ENCODE measurements around the gene SH3RF3. TPM values are rescaled to one million over a fixed set of nuclear protein-coding genes. Genes with fewer than 3 reads are reported as not detected.
A peak's percentile ranks its signal among the peaks of the same experiment; 100 is the strongest.

The SH3RF3 gene
- total RNA-seq, 1 donor from 2014 or later, result 7.3 TPM

DNA sequence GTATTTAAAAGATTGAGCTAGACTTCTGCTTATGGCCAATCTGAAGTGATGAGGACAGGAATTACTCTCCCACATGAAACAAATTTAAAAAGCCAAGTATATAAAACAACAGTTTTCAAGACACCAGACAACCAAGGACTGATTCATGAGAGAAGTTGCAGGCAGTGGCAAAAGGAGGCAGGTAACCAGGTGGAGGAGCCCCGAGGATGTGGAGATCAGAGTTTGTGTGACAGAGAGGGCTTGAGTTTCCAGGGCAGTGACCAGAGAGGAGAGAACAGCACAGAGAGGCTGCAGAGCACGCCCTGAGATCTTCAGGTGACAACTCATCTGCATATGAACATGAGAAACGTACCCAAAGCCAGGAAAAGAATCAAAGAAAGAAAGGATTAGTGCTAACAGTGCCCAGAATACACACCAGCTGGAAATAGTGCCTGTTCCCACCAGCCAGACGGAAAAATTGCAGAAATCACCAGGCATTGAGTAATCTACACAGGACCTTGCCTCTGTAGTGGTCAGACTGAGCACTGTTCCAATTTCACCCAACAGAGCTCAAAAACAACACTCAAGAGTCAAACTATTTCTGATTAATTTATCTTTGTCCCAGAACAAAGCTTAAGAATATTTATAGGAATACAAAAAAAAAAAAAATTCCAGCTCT lies 311.6 kb downstream of the SH3RF3 start:
- no peaks in the 10 kb centered on the region for H3K27me3 ChIP-seq (ENCODE audit: insufficient read depth, low read length)
- peaks cover 10% of the 10 kb centered on the region for H3K9me3 ChIP-seq (ENCODE audit: insufficient read depth, low read depth, low read length)
- Mint-ChIP-seq H3K4me1 (ENCODE audit: low read depth, unreplicated experiment) (peaks cover 29% of the 10 kb centered on the region), H3K9me3 (ENCODE audit: unreplicated experiment) (peaks cover 29% of the 10 kb centered on the region), H3K36me3 (ENCODE audit: low read depth, unreplicated experiment) (peaks cover 18% of the 10 kb centered on the region), H3K27me3 (ENCODE audit: low read depth, unreplicated experiment) (no peaks in the 10 kb centered on the region), H3K27ac (ENCODE audit: unreplicated experiment) (peak overlapping the region; percentile 29), H3K4me3 (ENCODE audit: unreplicated experiment) (no peak overlapping the region)
- no peak overlapping the region for H3K27ac ChIP-seq (ENCODE audit: low read depth, low read length)
- no peak overlapping the region for H2AFZ ChIP-seq (ENCODE audit: low read depth, low read length)
- H4K20me1 ChIP-seq (ENCODE audit: insufficient read depth, low read length), result no peaks in the 10 kb centered on the region
- FAIRE-seq, result no peak
- no peaks in the 10 kb centered on the region for H3K36me3 ChIP-seq (ENCODE audit: insufficient read depth, low read length)
- no peaks in the 10 kb centered on the region for H3K79me2 ChIP-seq (ENCODE audit: insufficient read depth, low read length)
- H3K4me2 ChIP-seq (ENCODE audit: low read length), result no peak overlapping the region
- H3K4me1 ChIP-seq (ENCODE audit: insufficient read depth, low read length), result peaks cover 18% of the 10 kb centered on the region
- TF ChIP-seq, protein P1, sequence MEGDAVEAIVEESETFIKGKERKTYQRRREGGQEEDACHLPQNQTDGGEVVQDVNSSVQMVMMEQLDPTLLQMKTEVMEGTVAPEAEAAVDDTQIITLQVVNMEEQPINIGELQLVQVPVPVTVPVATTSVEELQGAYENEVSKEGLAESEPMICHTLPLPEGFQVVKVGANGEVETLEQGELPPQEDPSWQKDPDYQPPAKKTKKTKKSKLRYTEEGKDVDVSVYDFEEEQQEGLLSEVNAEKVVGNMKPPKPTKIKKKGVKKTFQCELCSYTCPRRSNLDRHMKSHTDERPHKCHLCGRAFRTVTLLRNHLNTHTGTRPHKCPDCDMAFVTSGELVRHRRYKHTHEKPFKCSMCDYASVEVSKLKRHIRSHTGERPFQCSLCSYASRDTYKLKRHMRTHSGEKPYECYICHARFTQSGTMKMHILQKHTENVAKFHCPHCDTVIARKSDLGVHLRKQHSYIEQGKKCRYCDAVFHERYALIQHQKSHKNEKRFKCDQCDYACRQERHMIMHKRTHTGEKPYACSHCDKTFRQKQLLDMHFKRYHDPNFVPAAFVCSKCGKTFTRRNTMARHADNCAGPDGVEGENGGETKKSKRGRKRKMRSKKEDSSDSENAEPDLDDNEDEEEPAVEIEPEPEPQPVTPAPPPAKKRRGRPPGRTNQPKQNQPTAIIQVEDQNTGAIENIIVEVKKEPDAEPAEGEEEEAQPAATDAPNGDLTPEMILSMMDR (IDR thresholded peaks at IDR 0.05; ENCODE audit: insufficient read depth, low read depth, low read length), result no peak
- TF ChIP-seq EZH2 (IDR thresholded peaks at IDR 0.05; ENCODE audit: insufficient read depth, low read length), result no peak
- no peak overlapping the region for H3K4me3 ChIP-seq (ENCODE audit: insufficient read depth, low read depth, low read length)
- DNase-seq (ENCODE audit: low read depth), result peak; percentile 24
- H3K9ac ChIP-seq (ENCODE audit: low read length), result no peak overlapping the region

DNA sequence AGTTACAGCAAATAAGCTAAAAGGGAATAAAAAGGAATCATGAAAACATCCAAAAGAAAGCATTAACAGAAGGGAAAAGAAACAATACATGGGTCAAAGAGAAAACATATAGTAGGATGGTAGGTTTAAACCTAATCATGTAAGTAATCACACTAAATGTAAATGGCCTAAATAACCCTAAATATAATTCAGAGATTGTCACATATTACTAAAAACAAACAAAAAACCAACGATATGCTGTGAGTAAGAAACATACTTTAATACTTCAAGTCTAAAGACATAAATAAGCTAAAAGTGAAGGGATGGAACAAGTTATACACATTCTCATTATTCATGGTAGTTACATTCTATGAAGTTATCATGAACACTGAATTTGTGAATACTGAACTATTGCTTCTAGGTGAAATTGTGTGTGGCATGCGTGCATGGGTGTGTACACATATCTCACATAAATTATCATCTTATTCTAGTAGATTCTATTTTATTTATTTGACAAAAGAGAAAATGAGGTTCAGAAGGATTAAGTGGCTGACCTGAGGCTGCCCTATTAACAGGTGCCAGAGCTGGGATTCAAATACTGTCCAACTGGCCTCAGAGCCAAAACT lies 313.8 kb downstream of the SH3RF3 start:
- Mint-ChIP-seq H3K27me3 (ENCODE audit: low read depth, unreplicated experiment) (no peaks in the 10 kb centered on the region), H3K27ac (ENCODE audit: unreplicated experiment) (no peak overlapping the region), H3K4me1 (ENCODE audit: low read depth, unreplicated experiment) (peaks cover 35% of the 10 kb centered on the region), H3K4me3 (ENCODE audit: unreplicated experiment) (no peak overlapping the region), H3K9me3 (ENCODE audit: unreplicated experiment) (peaks cover 29% of the 10 kb centered on the region), H3K36me3 (ENCODE audit: low read depth, unreplicated experiment) (peaks cover 9% of the 10 kb centered on the region)
- Histone ChIP-seq H3K79me2 (ENCODE audit: insufficient read depth, low read length) (no peaks in the 10 kb centered on the region), H3K27ac (ENCODE audit: low read depth, low read length) (no peak overlapping the region), H4K20me1 (ENCODE audit: insufficient read depth, low read length) (no peaks in the 10 kb centered on the region), H3K4me2 (ENCODE audit: low read length) (no peak overlapping the region), H3K36me3 (ENCODE audit: insufficient read depth, low read length) (no peaks in the 10 kb centered on the region), H3K27me3 (ENCODE audit: insufficient read depth, low read length) (no peaks in the 10 kb centered on the region), H3K9me3 (ENCODE audit: insufficient read depth, low read depth, low read length) (peaks cover 10% of the 10 kb centered on the region), H3K4me3 (ENCODE audit: insufficient read depth, low read depth, low read length) (no peak overlapping the region), H3K9ac (ENCODE audit: low read length) (no peak overlapping the region), H2AFZ (ENCODE audit: low read depth, low read length) (no peak overlapping the region), H3K4me1 (ENCODE audit: insufficient read depth, low read length) (peaks cover 30% of the 10 kb centered on the region)
- DNase-seq (ENCODE audit: low read depth), result no peak
- FAIRE-seq, result peak; percentile 58
- TF ChIP-seq, protein P1 (IDR thresholded peaks at IDR 0.05; ENCODE audit: insufficient read depth, low read depth, low read length), result no peak
- TF ChIP-seq EZH2 (IDR thresholded peaks at IDR 0.05; ENCODE audit: insufficient read depth, low read length), result no peak

DNA sequence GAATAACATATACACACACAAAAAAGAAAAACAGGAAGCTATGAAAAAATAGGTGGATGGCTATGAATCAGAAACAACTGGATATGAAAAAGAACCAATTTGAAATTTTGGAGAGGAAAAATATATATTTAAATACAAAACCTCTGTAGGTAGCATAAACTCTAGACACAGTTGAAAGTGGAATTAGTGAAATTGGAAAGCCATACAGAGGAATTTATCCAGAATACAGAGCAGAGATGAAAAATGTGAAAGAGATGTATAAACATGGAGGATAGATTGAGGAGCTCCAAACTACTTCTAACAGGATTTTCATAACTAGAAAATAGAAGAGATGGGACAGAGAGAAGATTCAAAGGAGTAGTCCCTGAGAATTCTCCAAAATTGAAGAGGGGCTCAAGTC lies 315.9 kb downstream of the SH3RF3 start:
- no peak overlapping the region for H3K27ac ChIP-seq (ENCODE audit: low read depth, low read length)
- Mint-ChIP-seq H3K4me1 (ENCODE audit: low read depth, unreplicated experiment) (peaks cover 24% of the 10 kb centered on the region), H3K27me3 (ENCODE audit: low read depth, unreplicated experiment) (no peaks in the 10 kb centered on the region), H3K4me3 (ENCODE audit: unreplicated experiment) (no peak overlapping the region), H3K36me3 (ENCODE audit: low read depth, unreplicated experiment) (peaks cover 9% of the 10 kb centered on the region), H3K27ac (ENCODE audit: unreplicated experiment) (no peak overlapping the region), H3K9me3 (ENCODE audit: unreplicated experiment) (peaks cover 27% of the 10 kb centered on the region)
- H3K9ac ChIP-seq (ENCODE audit: low read length), result no peak overlapping the region
- H2AFZ ChIP-seq (ENCODE audit: low read depth, low read length), result no peak overlapping the region
- DNase-seq (ENCODE audit: low read depth) (no peak), FAIRE-seq (no peak)
- no peaks in the 10 kb centered on the region for H4K20me1 ChIP-seq (ENCODE audit: insufficient read depth, low read length)
- no peaks in the 10 kb centered on the region for H3K36me3 ChIP-seq (ENCODE audit: insufficient read depth, low read length)
- H3K27me3 ChIP-seq (ENCODE audit: insufficient read depth, low read length), result no peaks in the 10 kb centered on the region
- no peak for TF ChIP-seq EZH2 (IDR thresholded peaks at IDR 0.05; ENCODE audit: insufficient read depth, low read length)
- TF ChIP-seq, protein P1 (IDR thresholded peaks at IDR 0.05; ENCODE audit: insufficient read depth, low read depth, low read length), result no peak
- H3K4me2 ChIP-seq (ENCODE audit: low read length), result no peak overlapping the region
- H3K4me3 ChIP-seq (ENCODE audit: insufficient read depth, low read depth, low read length), result no peak overlapping the region
- H3K4me1 ChIP-seq (ENCODE audit: insufficient read depth, low read length), result peaks cover 20% of the 10 kb centered on the region
- H3K79me2 ChIP-seq (ENCODE audit: insufficient read depth, low read length), result no peaks in the 10 kb centered on the region
- H3K9me3 ChIP-seq (ENCODE audit: insufficient read depth, low read depth, low read length), result peaks cover 10% of the 10 kb centered on the region
